GM18498 (cell line): ENCODE data around the gene MAPK9.

Experiments
- ATAC-seq: cut with Tn5 transposase; IDR thresholded peaks from one replicate; pipeline ENCODE4 v1.9.1; 2021; ENCODE audit warnings: mild to moderate bottlenecking, moderate library complexity; ENCODE audit not compliant: unreplicated experiment

The MAPK9 gene

DNA sequence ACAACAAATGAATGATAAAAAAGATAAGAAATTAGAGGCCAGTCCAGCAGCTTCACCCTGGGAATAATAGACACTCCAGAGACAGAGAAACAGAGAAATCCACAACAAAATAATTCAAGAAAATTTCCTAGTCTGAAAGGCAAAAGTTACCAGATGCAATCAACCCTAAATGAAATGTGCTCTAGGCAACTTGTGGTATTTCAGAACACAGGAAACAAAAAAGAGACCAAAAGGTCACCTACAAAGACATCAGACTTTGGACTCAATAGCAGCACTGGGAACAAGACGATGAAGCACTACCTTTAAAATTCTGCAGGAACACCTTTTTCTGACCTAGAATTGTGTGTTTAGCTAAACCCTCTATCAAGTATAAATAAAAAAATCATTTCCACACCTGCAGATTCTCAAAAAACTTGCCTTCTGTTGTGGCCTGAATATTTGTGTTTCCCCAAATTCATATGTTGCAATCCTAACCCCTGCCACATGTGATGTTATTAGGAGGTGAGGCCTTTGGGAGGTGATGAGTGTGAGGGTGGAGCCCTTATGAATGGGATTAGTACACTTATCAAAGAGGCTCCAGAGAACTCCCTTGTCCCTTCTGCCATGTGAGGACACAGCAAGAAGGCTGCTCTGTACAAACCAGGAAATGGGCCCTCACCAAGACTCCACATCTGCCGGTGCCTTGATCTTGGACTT is 5.9 kb upstream of the MAPK9 start:
- no peak for ATAC-seq

DNA sequence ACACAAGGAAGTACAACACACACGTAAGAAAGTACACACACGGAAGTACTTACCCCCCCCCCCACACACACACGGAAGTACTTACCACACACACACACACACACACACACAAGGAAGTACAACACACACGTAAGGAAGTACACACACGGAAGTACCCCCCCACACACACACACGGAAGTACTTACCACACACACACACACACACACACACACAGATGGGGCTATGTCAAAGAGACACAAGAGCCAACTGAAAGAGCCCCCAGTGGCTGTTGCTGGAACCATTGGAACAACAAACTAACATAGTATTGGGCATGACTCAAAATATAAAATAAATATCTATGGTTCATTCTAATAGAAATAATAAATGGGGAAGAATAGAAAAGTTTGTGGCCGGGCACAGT is 4.9 kb upstream of the MAPK9 start:
- ATAC-seq = no peak

DNA sequence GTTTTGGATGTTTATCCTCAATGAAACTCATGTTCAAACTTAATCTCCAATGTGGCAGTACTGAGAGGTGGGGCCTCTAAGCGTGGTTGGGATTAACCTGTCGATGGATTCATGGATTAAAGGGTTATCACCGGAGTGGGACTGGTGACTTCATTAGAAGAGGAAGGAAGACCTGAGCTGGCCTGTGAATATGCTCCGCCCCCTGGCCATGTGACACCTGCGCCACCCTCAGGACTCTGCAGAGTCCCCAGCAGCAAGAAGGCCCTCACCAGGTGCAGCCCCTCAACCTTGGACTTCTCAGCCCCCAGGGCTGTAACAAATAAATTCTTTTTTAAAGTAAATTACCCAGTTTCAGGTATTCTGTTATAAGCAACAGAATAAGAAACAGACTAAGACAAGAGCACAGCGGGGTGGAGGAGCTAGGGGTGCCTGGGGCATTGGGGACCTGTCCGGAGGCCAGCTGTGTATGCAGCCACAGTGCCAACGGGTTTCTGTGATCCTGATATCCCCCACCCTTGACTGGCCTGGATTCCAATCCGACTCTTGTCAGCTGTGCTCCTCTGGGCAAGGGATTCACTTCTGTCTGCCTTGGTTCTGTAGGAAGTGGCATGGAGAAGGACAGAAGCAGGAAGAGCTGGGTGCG is 3.2 kb upstream of the MAPK9 start:
- no peak for ATAC-seq

DNA sequence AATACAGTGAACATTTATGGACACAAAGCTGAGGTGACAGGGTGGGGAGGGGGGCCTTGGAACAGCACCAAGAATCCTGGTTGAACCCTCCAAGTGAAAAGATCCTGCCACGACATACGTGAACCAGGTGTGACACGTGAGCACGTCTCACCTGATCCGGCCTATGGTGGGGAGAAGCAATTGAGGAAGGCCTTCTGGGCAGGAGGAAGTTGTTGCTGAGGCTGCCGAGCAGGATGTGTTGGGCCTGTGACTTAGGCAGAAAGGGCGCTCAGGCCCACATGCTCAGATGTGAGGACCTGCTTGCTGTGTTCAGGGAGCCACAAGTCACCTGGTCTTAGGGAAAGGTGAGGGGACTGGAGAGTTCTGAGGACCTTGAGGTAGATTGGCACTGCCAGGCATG is 2.5 kb upstream of the MAPK9 start:
- ATAC-seq = no peak

DNA sequence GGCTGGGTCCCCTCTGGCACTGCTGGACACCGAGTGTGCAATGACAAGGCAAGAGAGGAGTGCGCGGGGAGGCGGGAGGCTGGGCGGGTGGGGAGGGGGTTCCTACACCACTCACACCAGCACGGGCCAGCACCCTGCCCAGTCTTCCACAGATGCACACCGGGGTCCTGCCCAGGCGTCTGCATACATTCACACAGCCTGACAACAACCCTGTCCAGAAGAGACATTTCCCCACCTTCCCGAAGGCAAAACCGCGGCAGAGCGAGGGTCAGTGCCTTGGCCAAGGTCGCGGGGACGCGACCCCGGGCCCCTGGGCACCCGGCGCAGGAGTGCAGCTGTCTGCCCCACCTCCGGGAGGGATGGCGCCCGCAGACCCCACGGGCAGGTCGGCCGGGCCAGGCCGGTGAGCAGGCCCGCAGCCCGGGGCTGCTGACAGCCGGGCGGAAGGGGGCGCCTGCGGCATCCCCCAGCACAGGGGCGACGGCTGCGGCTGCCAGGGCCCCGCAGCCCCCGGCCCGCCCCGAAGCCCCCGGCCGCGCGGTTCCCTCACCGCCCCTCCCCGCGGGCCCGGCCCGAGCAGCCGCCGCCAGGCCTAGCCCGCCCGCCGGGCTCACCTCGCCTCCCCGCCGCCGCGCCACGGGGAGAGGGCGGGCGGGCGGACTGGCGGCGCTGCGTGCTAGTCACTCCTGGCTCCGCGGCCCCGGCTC is 496 bp downstream of the MAPK9 start:
- ATAC-seq = peak; percentile 43

DNA sequence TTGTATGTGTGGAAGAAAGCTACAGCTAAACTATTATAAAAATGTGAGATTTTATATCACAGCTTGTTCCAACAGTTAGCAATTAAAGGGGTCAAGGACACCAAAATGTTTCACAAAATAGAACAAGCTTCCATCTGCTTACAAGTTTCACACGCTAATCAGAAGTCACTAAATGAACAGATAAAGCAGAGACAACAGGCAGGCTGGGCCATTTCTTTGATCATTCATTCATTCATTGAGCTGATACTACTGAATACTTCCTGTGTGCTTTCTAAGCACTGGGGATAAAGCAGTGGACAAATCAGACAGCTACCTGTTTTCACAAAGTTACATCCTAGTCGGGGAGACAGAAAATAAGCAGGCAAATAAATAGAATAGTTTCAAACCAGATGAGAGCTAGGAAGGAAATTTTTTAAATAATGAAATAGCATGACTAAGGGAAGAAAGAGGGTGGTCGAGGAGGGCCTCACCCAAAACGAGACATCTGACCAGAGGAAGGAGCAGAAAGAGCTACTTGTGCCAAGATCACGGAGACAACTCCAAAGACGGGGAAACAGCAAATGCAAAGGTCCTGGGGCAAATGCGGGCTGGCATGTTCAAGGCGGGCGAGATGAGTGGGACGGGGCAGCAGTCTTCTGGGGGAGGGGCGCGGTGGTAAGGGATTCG is 1.2 kb downstream of the MAPK9 start:
- no peak for ATAC-seq

DNA sequence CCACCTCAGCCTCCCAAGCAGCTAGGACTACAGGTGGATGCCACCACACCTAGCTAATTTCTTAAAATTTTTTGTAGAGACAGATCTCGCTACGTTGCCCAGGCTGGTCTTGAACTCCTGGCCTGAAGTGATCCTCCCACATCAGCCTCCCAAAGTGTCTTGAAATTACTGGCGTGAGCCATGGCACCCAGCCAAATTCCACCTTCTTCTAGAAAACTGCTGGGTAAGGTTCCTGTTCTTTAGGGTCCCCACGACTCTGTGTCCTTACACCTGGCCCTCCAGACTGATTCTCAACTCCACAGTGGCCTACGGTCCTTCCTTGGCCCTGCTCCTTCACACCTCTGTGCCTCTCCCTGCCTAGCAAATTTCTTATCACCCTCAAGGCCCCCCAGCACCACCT is 1.9 kb downstream of the MAPK9 start:
- no peak for ATAC-seq

DNA sequence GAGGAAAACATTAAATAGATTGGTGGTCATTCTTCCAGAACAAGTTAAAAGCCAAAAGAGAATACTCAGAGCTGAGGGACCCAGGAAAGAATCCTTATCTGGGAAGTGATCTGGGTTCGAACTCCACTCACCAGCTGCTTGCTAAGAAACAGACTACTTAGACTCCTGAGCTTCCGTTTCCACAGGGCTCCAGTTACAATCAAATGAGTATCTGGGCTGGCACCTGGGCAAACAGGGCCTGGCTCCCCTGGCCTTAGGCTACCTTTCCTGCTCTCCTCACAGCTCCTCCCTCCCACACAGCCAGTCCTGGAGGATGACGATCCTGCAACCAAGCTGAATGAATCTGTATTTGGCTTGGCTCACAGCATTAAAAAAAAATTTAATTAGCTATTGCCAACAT is 2.5 kb downstream of the MAPK9 start:
- ATAC-seq = no peak

DNA sequence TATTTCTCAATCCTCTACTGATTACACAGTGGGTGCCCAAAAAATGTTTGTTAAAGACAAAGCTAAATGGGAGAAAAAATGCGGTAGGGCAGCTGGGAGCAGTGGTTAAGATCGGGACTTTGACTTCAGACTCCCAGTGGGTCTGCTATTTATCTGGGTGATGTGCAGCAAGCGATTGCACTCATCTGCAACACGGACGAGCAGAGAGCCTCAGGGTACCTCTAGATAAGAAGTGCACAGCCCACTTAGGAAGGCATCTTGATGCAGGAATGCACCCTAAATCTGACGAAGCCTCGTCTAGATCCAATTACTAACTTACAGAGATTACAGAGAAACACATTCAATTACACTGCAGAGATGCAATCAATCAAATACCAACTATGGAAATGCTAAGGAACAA is 4.0 kb downstream of the MAPK9 start:
- ATAC-seq = no peak

DNA sequence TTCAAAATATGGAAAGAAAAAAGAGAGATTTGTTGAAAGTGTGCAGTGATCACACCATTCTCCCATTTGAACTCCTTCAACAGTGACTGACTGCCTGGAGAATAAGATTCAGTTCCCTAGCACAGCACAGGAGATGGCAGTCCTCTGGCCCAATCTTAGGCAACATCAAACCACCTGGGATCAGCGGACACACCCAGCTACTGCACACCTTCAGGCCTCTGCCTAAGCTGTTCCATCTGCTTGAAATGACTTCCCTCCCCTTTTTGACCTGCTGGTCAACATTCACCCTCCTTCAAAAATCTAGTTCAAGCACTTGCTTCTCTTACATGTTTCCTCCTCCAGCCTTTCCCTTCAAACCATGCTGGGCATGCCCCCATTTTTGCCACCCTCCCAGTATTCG is 4.5 kb downstream of the MAPK9 start:
- ATAC-seq = no peak

DNA sequence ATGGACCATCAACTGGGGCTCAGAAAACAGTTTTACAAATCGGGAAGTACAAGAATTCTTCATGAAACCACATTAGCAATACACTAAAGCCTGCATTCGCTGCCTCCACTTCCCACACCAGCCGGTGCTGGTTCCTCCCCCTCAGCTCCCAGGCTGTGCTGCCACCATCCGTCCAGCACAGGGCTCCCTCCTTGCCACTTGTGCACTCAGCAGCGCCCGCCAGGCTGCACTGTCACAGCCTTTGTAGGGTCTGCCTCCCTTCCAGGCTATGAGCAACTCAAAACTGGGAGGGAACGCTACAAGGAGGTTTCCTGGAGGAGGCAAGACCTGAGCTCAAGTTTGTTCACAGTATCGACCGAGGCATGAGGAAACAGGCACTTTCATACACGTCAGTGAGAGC is 7.7 kb downstream of the MAPK9 start:
- no peak for ATAC-seq

DNA sequence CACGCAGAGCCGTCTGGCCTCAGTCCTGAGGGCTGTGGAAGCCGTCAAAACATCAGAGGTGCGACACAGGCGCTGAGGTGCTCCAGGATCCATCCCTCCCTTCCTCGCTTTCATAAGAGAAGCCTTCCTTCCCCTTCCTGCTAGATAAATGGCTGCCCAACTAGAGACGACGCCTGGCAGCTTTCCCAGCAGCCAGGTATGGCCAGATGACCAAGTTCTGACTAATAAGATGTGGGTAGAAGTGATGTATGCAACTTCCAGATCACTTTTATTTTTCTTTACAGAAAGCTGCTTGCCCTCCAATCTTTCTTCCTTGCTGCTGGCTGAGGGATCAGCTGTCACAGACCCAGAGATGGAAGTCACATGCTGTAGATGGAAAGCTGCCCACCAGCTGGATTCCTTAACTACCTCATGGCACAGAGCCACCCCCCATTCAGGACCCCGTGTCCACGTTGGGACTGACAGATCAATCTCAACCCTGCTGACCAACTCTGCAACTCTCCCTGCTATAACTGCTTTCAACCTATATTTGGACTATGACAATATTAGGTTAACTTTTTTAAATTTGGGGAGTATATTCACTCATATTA is 8.8 kb downstream of the MAPK9 start:
- ATAC-seq = no peak

DNA sequence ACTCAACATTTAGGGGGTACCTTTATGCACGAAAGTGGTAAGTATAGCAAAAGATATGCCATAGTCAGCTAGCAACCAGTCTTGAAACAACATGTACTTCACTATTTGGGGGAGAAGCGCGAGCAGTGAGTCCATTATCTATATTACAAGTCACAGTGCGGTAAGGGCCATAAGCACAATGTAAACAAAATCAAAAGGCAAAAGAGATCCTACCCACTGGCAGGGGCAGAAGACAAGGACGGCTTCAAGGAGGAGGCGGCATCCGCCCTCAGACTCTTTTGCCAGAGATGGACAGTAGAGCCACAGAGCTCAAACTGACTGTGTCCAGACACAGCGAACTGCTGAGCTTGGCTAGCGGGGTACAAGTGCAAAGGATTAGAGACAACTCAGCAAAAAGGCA is 9.6 kb downstream of the MAPK9 start:
- no peak for ATAC-seq

DNA sequence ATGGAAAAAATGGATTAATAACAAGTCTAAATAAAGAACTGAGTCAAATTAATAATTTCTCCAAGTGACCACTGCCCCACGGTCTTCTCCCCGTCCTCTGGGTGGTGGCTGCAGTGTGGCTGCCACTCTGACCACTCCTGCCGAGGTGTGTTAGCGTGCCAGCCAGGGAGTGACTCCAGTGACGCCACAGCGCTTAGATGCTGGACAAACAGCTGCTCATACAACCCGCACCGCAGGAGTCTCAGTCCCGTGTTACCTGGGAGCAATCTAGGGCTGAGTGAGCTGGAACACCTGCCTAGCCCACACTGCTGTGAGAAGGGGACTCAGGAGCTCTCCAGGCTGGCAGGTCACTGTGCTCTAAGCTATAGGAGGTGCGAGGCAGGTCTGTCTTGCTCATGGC is 10.2 kb downstream of the MAPK9 start:
- ATAC-seq = no peak

DNA sequence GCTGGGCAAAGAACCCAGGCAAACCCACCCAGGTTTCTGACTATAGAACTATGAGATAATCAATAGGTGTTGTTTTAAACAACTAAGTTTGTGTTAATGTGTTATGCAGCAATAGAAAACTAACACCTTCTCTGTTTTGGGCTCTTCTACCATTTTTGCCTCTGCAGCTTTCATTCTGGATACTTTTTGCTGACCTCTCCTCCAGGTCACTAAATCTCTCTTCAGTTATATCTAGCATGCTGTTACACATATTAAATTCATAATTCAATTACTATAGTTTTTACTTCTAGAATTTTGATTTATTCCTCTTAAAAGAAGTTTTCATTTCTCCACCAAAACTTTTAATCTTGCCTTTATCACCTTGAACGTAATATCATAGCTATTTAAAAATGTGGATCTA is 17.2 kb downstream of the MAPK9 start:
- no peak for ATAC-seq

DNA sequence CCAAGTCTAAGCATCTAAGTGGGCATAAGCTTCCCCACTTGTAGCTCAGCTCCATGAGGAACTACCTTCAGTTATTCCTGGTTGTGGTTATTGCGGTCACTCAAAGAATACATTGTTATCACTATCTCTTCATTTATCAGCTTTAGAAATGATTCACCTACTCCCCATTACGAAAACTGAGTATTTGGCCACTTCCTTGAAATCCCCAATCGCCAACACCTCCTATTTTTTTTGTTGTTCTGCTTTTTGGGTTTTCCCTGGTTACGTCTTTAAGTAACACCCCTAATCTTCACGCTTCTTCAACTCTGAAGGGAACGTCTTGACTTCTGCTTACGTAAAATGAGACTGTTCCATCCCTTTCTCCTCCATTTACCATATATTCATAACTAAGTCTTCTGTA is 20.7 kb downstream of the MAPK9 start:
- no peak for ATAC-seq

DNA sequence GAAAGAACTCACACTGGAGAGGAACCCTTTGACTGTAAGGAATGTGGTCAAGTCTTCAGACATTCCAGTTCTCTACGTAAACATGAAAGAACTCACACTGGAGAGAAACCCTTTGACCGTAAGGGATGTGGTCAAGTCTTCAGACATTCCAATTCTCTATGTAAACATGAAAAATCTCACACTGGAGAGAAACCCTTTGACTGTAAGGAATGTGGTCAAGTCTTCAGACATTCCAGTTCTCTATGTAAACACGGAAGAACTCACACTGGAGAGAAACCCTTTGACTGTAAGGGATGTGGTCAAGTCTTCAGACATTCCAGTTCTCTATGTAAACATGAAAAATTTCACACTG is 32.6 kb downstream of the MAPK9 start:
- no peak for ATAC-seq

DNA sequence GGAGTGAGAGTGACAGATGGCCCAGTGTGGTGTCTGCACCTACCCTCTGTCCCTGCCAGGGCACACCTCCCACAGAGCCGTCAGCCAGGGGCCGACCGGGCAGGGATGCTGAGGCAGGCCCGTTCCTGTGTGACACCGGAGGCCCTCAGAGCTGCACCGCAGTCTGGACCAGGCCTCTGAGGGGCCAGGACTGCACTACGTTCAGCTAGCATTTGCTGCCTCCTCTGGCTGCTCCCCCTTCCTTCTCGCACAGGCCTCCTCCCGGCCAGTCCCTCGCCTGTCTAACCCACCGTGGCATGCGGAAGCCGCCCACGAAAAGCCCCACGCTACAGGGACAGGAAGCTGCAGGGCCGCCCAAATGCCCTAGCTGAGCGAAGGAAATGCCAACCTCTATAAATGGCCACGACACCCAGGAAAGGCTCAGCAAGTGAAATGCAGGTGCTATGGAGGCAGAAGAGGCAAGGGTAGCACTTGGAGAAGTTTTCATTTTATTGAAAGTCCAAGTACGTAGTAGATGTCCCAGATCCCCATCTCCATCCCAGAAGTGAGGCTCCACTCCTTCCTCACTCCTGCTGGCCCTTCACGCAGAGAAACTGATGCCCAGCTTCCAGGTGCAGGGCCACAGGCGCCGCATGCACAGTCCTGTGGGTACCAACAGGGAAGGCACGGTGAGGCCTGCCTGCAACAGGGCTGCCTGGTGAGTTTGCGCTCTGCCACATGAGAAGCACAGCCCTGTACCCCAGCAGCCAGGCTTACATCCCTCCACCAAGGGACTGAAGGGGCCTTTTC is 38.7 kb downstream of the MAPK9 start:
- no peak for ATAC-seq

DNA sequence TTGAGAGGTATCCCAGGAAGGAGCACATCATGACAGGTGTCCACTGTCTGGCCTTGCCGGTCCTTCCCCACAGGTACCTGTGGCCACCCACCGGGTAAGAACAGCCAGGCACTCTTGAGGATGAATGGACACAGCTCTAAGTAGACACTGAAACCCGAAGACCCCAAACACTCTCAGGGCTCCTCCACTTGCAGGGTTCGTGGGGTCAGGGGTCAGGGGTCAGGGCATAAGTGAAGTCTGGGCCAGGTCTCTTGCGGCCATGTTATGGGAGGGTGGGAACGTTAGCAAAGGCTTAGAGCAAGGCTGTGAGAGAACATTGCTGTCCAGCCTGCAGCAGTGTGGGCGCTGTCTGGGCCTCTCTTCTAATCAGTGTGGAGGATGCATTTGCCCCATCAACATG is 40.0 kb downstream of the MAPK9 start:
- ATAC-seq = no peak

DNA sequence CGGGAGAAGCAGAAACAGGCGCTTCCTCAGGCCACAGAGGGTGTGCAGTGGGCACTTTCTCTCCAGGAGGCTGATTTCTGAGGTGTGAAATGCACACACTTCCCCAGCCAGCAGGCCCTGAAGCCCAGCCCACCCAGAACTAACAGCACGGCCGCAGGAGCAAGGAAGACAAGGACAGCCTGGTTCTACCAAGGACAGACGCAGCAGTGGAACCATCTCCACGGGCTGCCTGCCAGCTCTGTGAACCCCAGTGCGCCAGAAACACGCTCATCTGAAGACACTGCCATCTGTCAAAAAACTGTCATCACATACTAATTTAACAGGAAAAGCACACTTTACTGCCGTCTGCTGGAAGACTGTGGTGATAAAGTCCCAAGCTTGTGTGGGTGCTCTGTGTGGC is 40.7 kb downstream of the MAPK9 start:
- ATAC-seq = no peak

DNA sequence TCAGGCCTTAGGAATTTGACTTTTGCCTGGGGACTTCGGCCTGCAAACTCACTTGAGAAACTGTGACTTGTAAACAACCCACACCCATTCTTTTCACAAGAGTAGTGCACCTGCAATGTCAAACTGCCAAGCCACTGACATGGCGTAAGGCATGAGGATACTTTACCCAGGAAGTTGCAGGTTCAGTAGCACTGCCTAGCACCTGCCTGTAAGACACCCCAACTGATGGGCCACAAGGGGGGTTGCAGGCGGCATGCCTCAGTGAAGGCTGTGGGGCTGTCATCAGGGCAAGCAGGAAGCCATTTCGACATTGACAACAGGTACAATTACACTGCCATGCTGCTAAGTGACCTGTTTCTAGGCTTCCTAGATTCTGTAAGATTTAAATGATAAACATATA is 41.6 kb downstream of the MAPK9 start:
- ATAC-seq = no peak
